ENCODE data around the gene AMMECR1. TPM values are rescaled to one million over a fixed set of nuclear protein-coding genes. Genes with fewer than 3 reads are reported as not detected.

Gene AMMECR1
- polyA plus RNA-seq, 3 donors: 2.1 to 3.3 (median 2.9) TPM

- Mint-ChIP-seq H3K27me3 (ENCODE audit: low read depth in 3 of 3) (peaks cover 0 to 3% (median 3%) of the 10 kb centered on the region in 3 donors), H3K4me1 (peaks cover 24% of the 10 kb centered on the region), H3K9me3 (peaks cover 0 to 5% (median 0%) of the 10 kb centered on the region in 7 donors), H3K4me3 (no peak overlapping the region), H3K36me3 (peaks cover 3 to 6% of the 10 kb centered on the region in 2 donors), H3K27ac (peak overlapping the region in 4 of 7 donors; percentile 32 to 57 (median 40))
- Histone ChIP-seq H3K27me3 (ENCODE audit: control insufficient read depth in 2 of 2, insufficient read depth in 2 of 2, low read length in 2 of 2) (peaks cover 0 to 2% of the 10 kb centered on the region in 2 donors), H3K36me3 (replicated peaks in 1 of 2; ENCODE audit: control insufficient read depth in 1 of 2, insufficient read depth in 2 of 2, low read length in 2 of 2) (no peaks in the 10 kb centered on the region), H4K20me1 (ENCODE audit: insufficient read depth, low read length) (no peaks in the 10 kb centered on the region), H3K4me1 (ENCODE audit: control insufficient read depth in 1 of 2, insufficient read depth in 2 of 2, low read length in 2 of 2) (peaks cover 5 to 8% of the 10 kb centered on the region in 2 donors), H2AFZ (ENCODE audit: insufficient read depth, low read depth, low read length, poor library complexity, severe bottlenecking) (no peak overlapping the region), H3K9ac (ENCODE audit: insufficient read depth, low read length, poor library complexity, severe bottlenecking) (no peak overlapping the region), H3K79me2 (ENCODE audit: insufficient read depth, low read length) (no peaks in the 10 kb centered on the region), H3K4me2 (replicated peaks; ENCODE audit: extremely low read depth, low read length, poor library complexity, severe bottlenecking) (no peak overlapping the region), H3K4me3 (replicated peaks in 1 of 3; ENCODE audit: low read depth in 2 of 3, low read length in 3 of 3) (no peak overlapping the region), H3K27ac (ENCODE audit: low read depth in 1 of 2, low read length in 2 of 2) (no peak overlapping the region), H3K9me3 (replicated peaks in 1 of 2; ENCODE audit: control insufficient read depth in 1 of 2, insufficient read depth in 1 of 2, low read length in 2 of 2) (no peaks in the 10 kb centered on the region)
- peak in 1 of 3 donors; percentile 15 for DNase-seq
- intact Hi-C loops (cut with micrococcal nuclease): no loop called here
- no peak for TF ChIP-seq CTCF (IDR thresholded peaks at IDR 0.05)
- WGBS (ENCODE audit: insufficient coverage): no CpG with 5 or more reads among the region's 4 CpGs
Measured at GRCh38 chrX:110188701-110189558, 129.0 kb downstream of the AMMECR1 start.

- H4K20me1 ChIP-seq (ENCODE audit: insufficient read depth, low read length): peaks cover 22% of the 10 kb centered on the region
- Mint-ChIP-seq H3K36me3 (peaks cover 26% of the 10 kb centered on the region in 2 donors), H3K4me1 (peaks cover 5% of the 10 kb centered on the region), H3K27me3 (ENCODE audit: low read depth in 3 of 3) (peaks cover 0 to 6% (median 0%) of the 10 kb centered on the region in 3 donors), H3K4me3 (no peak overlapping the region), H3K9me3 (peaks cover 0 to 5% (median 0%) of the 10 kb centered on the region in 7 donors), H3K27ac (no peak overlapping the region)
- H3K36me3 ChIP-seq (replicated peaks in 1 of 2; ENCODE audit: control insufficient read depth in 1 of 2, insufficient read depth in 2 of 2, low read length in 2 of 2): peaks cover 16 to 37% of the 10 kb centered on the region in 2 donors
- intact Hi-C loops (cut with micrococcal nuclease): no loop called here
- H2AFZ ChIP-seq (ENCODE audit: insufficient read depth, low read depth, low read length, poor library complexity, severe bottlenecking): no peak overlapping the region
- H3K4me1 ChIP-seq (ENCODE audit: control insufficient read depth in 1 of 2, insufficient read depth in 2 of 2, low read length in 2 of 2): peaks cover 0 to under 1% of the 10 kb centered on the region in 2 donors
- no peaks in the 10 kb centered on the region for H3K27me3 ChIP-seq (ENCODE audit: control insufficient read depth in 2 of 2, insufficient read depth in 2 of 2, low read length in 2 of 2)
- TF ChIP-seq CTCF (IDR thresholded peaks at IDR 0.05): no peak
- no peak overlapping the region for H3K4me3 ChIP-seq (replicated peaks in 1 of 3; ENCODE audit: low read depth in 2 of 3, low read length in 3 of 3)
- H3K9me3 ChIP-seq (replicated peaks in 1 of 2; ENCODE audit: control insufficient read depth in 1 of 2, insufficient read depth in 1 of 2, low read length in 2 of 2): no peaks in the 10 kb centered on the region
- H3K79me2 ChIP-seq (ENCODE audit: insufficient read depth, low read length): no peaks in the 10 kb centered on the region
- no CpG with 5 or more reads among the region's 2 CpGs for WGBS (ENCODE audit: insufficient coverage)
- H3K27ac ChIP-seq (ENCODE audit: low read depth in 1 of 2, low read length in 2 of 2): no peak overlapping the region
- H3K4me2 ChIP-seq (replicated peaks; ENCODE audit: extremely low read depth, low read length, poor library complexity, severe bottlenecking): no peak overlapping the region
- H3K9ac ChIP-seq (ENCODE audit: insufficient read depth, low read length, poor library complexity, severe bottlenecking): no peak overlapping the region
- DNase-seq: no peak
Measured at GRCh38 chrX:110183314-110183713, 134.6 kb downstream of the AMMECR1 start.

All from CD14-positive monocyte (primary cell).